ENCODE results near the gene ATXN1.

- TF ChIP-seq CTCF (conservative IDR thresholded peaks at IDR 0.05; ENCODE audit: low read depth, low read length) (no peak), EZH2phosphoT487 (IDR thresholded peaks at IDR 0.05; ENCODE audit: borderline replicate concordance, low read length) (no peak), EZH2 (IDR thresholded peaks at IDR 0.05; ENCODE audit: low read length, unreplicated experiment) (no peak)
Measured at GRCh38 chr6:16800341-16800740, 39.1 kb upstream of the ATXN1 start.

All from PC-3 (cell line).